Embryonic facial prominence (tissue), 1 donor: ENCODE data around the gene OTOL1.

Experiments used
- DNase-seq: peaks from one replicate; pipeline ENCODE4 v3.0.0-alpha.2; 2016; ENCODE audit errors: extremely low spot score

The OTOL1 gene

GRCh38 chr3:161545824-161546223, 49.2 kb downstream of the OTOL1 start:
- DNase-seq = no peak

GRCh38 chr3:161548301-161548700, 51.7 kb downstream of the OTOL1 start:
- no peak for DNase-seq

DNA sequence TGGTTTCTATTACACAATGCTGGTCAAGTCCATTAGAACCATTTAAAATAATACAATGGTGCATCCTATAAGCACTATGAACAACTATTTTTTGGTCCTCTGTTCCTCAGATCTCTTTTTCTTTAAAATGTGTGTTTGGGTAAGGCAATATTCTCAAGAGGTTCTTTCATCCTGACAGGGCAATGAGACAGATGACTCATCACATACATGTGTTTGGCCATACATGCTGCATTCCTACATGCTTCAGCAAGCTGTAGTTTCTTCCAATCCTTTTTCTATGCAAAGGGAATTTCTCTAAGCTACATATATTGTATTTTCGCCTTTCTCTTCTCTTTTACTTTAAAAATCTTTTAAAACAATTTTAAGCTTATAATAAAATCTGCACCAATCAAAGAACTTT, 52.7 kb downstream of the OTOL1 start:
- DNase-seq = no peak

GRCh38 chr3:161550491-161551195, 54.0 kb downstream of the OTOL1 start:
- no peak for DNase-seq

DNA sequence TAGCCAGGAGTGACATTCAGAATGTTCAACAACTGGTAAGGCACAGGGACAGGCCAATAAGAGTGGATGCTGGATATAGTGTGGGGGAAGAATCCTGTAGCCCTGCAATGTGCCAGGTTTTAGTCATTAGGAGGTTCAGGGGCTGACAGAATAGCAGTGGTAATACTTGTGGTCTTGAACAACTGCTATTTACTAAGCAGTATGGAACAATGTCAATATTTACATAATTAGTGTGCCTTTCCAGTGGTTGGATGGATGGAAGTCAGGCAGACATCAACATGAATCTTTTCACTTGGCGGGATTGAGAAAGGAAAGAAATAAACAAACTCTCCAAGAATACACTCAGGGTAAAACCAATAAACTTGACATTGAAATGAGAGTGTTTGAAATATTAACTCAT, 55.1 kb downstream of the OTOL1 start:
- no peak for DNase-seq

- DNase-seq = no peak
These were observed 56.5 kb downstream of the OTOL1 start for GRCh38 chr3:161552984-161553560.
